K562 (cell line): ENCODE data around the gene HOXB7. TPM values are rescaled to one million over a fixed set of nuclear protein-coding genes. Genes with fewer than 3 reads are reported as not detected.

Source experiments
- CBFA2T3 ChIP-seq: fragments of 450-650 bp; IDR thresholded peaks from 2 replicates; pipeline ENCODE4 v1.6.1; 2017
- CBX8 ChIP-seq: fragments of 200-600 bp; sonication (generic); IDR thresholded peaks from 2 replicates; pipeline ENCODE4 v1.6.1; 2012; ENCODE audit warnings: borderline replicate concordance, mixed run types, low read depth, mild to moderate bottlenecking, moderate library complexity, mixed read lengths, low read length, control low read depth, inconsistent platforms; ENCODE audit not compliant: poor library complexity, severe bottlenecking; ENCODE audit errors: extremely low read depth
- CXXC5 ChIP-seq: fragments of 250-450 bp; sonication (Bioruptor Pico); IDR thresholded peaks from 2 replicates; pipeline ENCODE4 v1.8.0; 2022; ENCODE audit warnings: inconsistent platforms, mild to moderate bottlenecking, moderate library complexity
- E2F3 ChIP-seq: fragments of 250-450 bp; sonication (Bioruptor Pico); IDR thresholded peaks from 2 replicates; pipeline ENCODE4 v1.4.0; 2020; ENCODE audit warnings: mild to moderate bottlenecking
- HDAC8 ChIP-seq: fragments of 450-650 bp; IDR thresholded peaks from 2 replicates; pipeline ENCODE4 v1.6.1; 2016; ENCODE audit warnings: mild to moderate bottlenecking, missing genetic modification characterization, moderate library complexity, missing compliant biosample characterization
- KAT2B ChIP-seq: IDR thresholded peaks from one replicate; pipeline ENCODE4 v1.6.1; 2012; ENCODE audit warnings: low read depth, mild to moderate bottlenecking, control low read depth, inconsistent platforms, low read length, moderate library complexity
- KLF1 ChIP-seq: fragments of 450-650 bp; IDR thresholded peaks from 2 replicates; pipeline ENCODE4 v1.6.1; 2016; ENCODE audit warnings: missing genetic modification characterization, missing compliant biosample characterization
- MAZ ChIP-seq, 2 experiments: fragments of 450-650 bp in 1 of 2; sonication (generic) in 1 of 2; formaldehyde crosslinking; IDR thresholded peaks in 1 of 2; conservative IDR thresholded peaks in 1 of 2; 2 replicates each; pipeline versions ENCODE4 v1.4.0 to v1.5.0; 2020; ENCODE audit warnings: mild to moderate bottlenecking in 1 of 2, missing genetic modification reagents in 1 of 2
- PHF21A ChIP-seq: fragments of 450-650 bp; IDR thresholded peaks from 2 replicates; pipeline ENCODE4 v1.6.1; 2017; ENCODE audit warnings: low read depth, borderline replicate concordance
- PHF8 ChIP-seq: fragments of 200-600 bp; sonication (generic); IDR thresholded peaks from 2 replicates; pipeline ENCODE4 v1.6.1; 2012; ENCODE audit warnings: mixed run types, mild to moderate bottlenecking, inconsistent platforms, low read length, moderate library complexity, borderline replicate concordance
- PRMT5 ChIP-seq: sonication (generic); formaldehyde crosslinking; IDR thresholded peaks from 2 replicates; pipeline ENCODE4 v1.5.0; 2020; ENCODE audit warnings: missing genetic modification reagents
- PRPF4 ChIP-seq: fragments of 200-400 bp; formaldehyde crosslinking; IDR thresholded peaks from one replicate; pipeline ENCODE4 v1.6.1; 2017; ENCODE audit warnings: low read length, low read depth, mild to moderate bottlenecking; ENCODE audit not compliant: insufficient read depth, poor library complexity, severe bottlenecking
- RBM22 ChIP-seq: fragments of 200-400 bp; formaldehyde crosslinking; IDR thresholded peaks from 2 replicates; pipeline ENCODE4 v1.6.1; 2018; ENCODE audit warnings: low read length, low read depth; ENCODE audit not compliant: poor library complexity, severe bottlenecking
- RFX7 ChIP-seq: fragments of 250-450 bp; sonication (Bioruptor Pico); IDR thresholded peaks from 2 replicates; pipeline ENCODE4 v1.5.1; 2021; ENCODE audit warnings: mild to moderate bottlenecking
- SETDB1 ChIP-seq: IDR thresholded peaks from one replicate; pipeline ENCODE4 v1.6.1; 2012; ENCODE audit warnings: low read length, control low read depth, inconsistent platforms
- SIX5 ChIP-seq, 2 experiments: IDR thresholded peaks; 2 replicates each; pipeline ENCODE4 v1.6.1; 2011; ENCODE audit warnings: low read length in 2 of 2, borderline replicate concordance in 1 of 2, low read depth in 1 of 2, mild to moderate bottlenecking in 1 of 2, moderate library complexity in 1 of 2; ENCODE audit not compliant: insufficient read depth in 1 of 2
- STAG1 ChIP-seq: sonication (generic); formaldehyde crosslinking; IDR thresholded peaks from 2 replicates; pipeline ENCODE4 v1.5.0; 2020; ENCODE audit warnings: missing genetic modification reagents, borderline replicate concordance
- TAF7 ChIP-seq: fragments of 450-650 bp; IDR thresholded peaks from 2 replicates; pipeline ENCODE4 v1.6.1; 2016; ENCODE audit warnings: missing genetic modification characterization, missing compliant biosample characterization
- TBP ChIP-seq: optimal IDR thresholded peaks from 2 replicates; pipeline ENCODE3; 2011; ENCODE audit warnings: low read depth, low read length, improper control_type of control experiment
- TEAD2 ChIP-seq: fragments of 450-650 bp; IDR thresholded peaks from 2 replicates; pipeline ENCODE4 v1.6.1; 2016; ENCODE audit warnings: missing genetic modification characterization, control low read depth, missing compliant biosample characterization
- TFAP4 ChIP-seq: sonication (generic); formaldehyde crosslinking; IDR thresholded peaks from 2 replicates; pipeline ENCODE4 v1.8.0; 2022; ENCODE audit warnings: missing genetic modification reagents, mild to moderate bottlenecking, moderate library complexity, borderline replicate concordance
- VEZF1 ChIP-seq: fragments of 200-800 bp; sonication (Bioruptor generic); IDR thresholded peaks from 2 replicates; pipeline ENCODE4 v1.6.1; 2017; ENCODE audit warnings: missing genetic modification characterization, missing compliant biosample characterization
- ZNF184 ChIP-seq: sonication (generic); formaldehyde crosslinking; IDR thresholded peaks from 2 replicates; pipeline ENCODE4 v1.5.0; 2020; ENCODE audit warnings: missing genetic modification reagents
- ZNF282 ChIP-seq: sonication (generic); formaldehyde crosslinking; IDR thresholded peaks from 2 replicates; pipeline ENCODE4 v1.8.1; 2023; ENCODE audit warnings: missing genetic modification reagents
- ZNF408 ChIP-seq: fragments of 250-450 bp; sonication (Bioruptor Pico); IDR thresholded peaks from 2 replicates; pipeline ENCODE4 v1.4.0; 2020; ENCODE audit warnings: low read depth, mild to moderate bottlenecking, moderate library complexity
- polyA plus RNA-seq, 8 experiments: library from polyadenylated mRNA; depleted of rRNA in 4 of 8; stranded (reverse) in 5 of 8; unstranded in 3 of 8; fragments of >200 nt; fragmentation: Nextera tagmentation in 2 of 8; fragmentation: Illumina TruSeq in 1 of 8; extraction: Ambion mirVana in 2 of 8; extraction: Trizol in 1 of 8; gene quantifications; 2 replicates each; pipeline versions ENCODE4 v1.2.1 to v1.2.3, GENCODE V29; 2011 to 2014; ENCODE audit warnings: inconsistent platforms in 1 of 8, missing spikeins in 1 of 8
- total RNA-seq, 7 experiments: library from RNA; depleted of rRNA in 6 of 7; stranded (reverse); fragments of >200 nt in 6 of 7; fragmentation: Illumina TruSeq in 2 of 7; extraction: Trizol in 2 of 7; gene quantifications; 2 replicates each; pipeline versions ENCODE4 v1.2.1 to v1.2.3, GENCODE V29; 2011 to 2021; ENCODE audit warnings: low replicate concordance in 1 of 7
- TF ChIP-seq, protein P1 (sequence below): fragments of 450-650 bp; formaldehyde crosslinking; IDR thresholded peaks from 2 replicates; pipeline ENCODE4 v1.4.0; 2020; ENCODE audit warnings: mild to moderate bottlenecking, moderate library complexity

Gene HOXB7
- total and polyA plus RNA-seq, 9 of the 15 experiments (the other 6 are each of a cell fraction or from before 2014, with no cell fraction given): 5.5 to 16.7 (median 8.3) TPM

DNA sequence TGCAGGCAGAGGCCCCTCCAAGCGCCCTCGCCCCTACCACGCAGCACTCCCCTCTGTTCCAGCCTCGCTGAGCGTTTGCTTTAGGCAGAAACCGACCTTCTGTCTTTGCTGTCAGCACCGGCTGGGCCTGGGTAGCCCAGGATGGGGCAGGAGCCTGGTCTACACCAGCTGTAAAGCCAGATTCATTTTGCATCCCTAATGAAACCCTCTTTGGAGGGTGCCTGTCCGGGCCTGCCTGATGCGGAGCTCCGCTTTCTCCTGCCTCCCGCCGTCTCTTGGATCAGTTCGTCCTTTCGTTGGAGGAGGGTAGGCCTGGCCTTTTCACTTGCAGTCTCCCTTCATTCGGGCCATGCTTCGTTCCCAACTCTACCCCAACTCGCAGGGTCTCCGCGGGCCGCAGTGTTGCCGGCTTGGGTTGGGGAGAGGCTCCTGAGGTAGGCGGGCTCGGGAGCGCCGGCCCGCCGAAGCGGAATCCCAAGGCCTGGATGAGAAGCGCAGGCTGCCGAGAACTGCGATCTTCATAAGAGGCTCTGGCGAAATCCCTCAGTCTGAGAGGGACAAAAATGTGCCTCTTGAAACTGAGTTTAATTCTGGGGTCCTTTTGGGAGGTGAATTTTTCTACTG lies 9.1 kb upstream of the HOXB7 start (continued):
- TF ChIP-seq RBM22: peak; percentile 94
- TF ChIP-seq ZNF282 (CRISPR knock-in tag): no peak
- no peak for TF ChIP-seq TAF7 (tag)
- TF ChIP-seq VEZF1 (CRISPR knock-in tag): no peak
- TF ChIP-seq TBP: no peak
- TF ChIP-seq HDAC8 (tag): no peak
- no peak for TF ChIP-seq ZNF184 (CRISPR knock-in tag)
- no peak; the same call in 1 of the 2 replicates for TF ChIP-seq TFAP4
- TF ChIP-seq CBX8: no peak
- TF ChIP-seq SETDB1: no peak
- TF ChIP-seq PRMT5 (CRISPR knock-in tag): no peak
- TF ChIP-seq TEAD2 (tag): no peak
- no peak for TF ChIP-seq MAZ (CRISPR knock-in tag; conservative IDR thresholded peaks at IDR 0.05 in 1 of 2, IDR thresholded peaks at IDR 0.05 in 1 of 2)
- no peak for TF ChIP-seq CBFA2T3
- TF ChIP-seq PHF8: no peak; the same call in 1 of the 2 replicates
- no peak for TF ChIP-seq PRPF4
- TF ChIP-seq KAT2B: no peak
- no peak for TF ChIP-seq SIX5 (IDR thresholded peaks at IDR 0.05; ENCODE audit: borderline replicate concordance in 1 of 2, insufficient read depth in 1 of 2, low read depth in 1 of 2, low read length in 2 of 2)
- TF ChIP-seq E2F3 (CRISPR knock-in tag): no peak
- no peak for TF ChIP-seq STAG1
- no peak for TF ChIP-seq RFX7 (CRISPR knock-in tag)
- no peak for TF ChIP-seq KLF1 (tag)
- TF ChIP-seq CXXC5: no peak
- no peak for TF ChIP-seq ZNF408 (CRISPR knock-in tag)
- TF ChIP-seq PHF21A: no peak
- TF ChIP-seq, protein P1, sequence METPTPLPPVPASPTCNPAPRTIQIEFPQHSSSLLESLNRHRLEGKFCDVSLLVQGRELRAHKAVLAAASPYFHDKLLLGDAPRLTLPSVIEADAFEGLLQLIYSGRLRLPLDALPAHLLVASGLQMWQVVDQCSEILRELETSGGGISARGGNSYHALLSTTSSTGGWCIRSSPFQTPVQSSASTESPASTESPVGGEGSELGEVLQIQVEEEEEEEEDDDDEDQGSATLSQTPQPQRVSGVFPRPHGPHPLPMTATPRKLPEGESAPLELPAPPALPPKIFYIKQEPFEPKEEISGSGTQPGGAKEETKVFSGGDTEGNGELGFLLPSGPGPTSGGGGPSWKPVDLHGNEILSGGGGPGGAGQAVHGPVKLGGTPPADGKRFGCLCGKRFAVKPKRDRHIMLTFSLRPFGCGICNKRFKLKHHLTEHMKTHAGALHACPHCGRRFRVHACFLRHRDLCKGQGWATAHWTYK: 0 out of 2 replicates have a peak, but pooled peaks have one; percentile 9
